ENCODE measurements around the gene MYOCD.

MYOCD gene

GRCh38 chr17:12709063-12709462 lies 43.4 kb downstream of the MYOCD start:
- no peak for DNase-seq (ENCODE audit: low read depth in 2 of 2)

- DNase-seq (ENCODE audit: low read depth in 2 of 2), result no peak
Observed at GRCh38 chr17:12712415-12712814, 46.7 kb downstream of the MYOCD start.

- no peak for DNase-seq (ENCODE audit: low read depth in 2 of 2)
Observed at GRCh38 chr17:12712941-12713340, 47.3 kb downstream of the MYOCD start.

GRCh38 chr17:12719948-12720347 lies 54.3 kb downstream of the MYOCD start:
- DNase-seq (ENCODE audit: low read depth in 2 of 2), result no peak

- DNase-seq (ENCODE audit: low read depth in 2 of 2), result no peak
Observed at GRCh38 chr17:12721581-12721980, 55.9 kb downstream of the MYOCD start.

GRCh38 chr17:12722282-12722681 lies 56.6 kb downstream of the MYOCD start:
- no peak for DNase-seq (ENCODE audit: low read depth in 2 of 2)

GRCh38 chr17:12726131-12726530 lies 60.4 kb downstream of the MYOCD start:
- no peak for DNase-seq (ENCODE audit: low read depth in 2 of 2)

- no peak for DNase-seq (ENCODE audit: low read depth in 2 of 2)
Observed at GRCh38 chr17:12727076-12727760, 61.5 kb downstream of the MYOCD start.

GRCh38 chr17:12727881-12728280 lies 62.2 kb downstream of the MYOCD start:
- DNase-seq (ENCODE audit: low read depth in 2 of 2), result no peak

GRCh38 chr17:12729086-12729485 lies 63.4 kb downstream of the MYOCD start:
- DNase-seq (ENCODE audit: low read depth in 2 of 2), result no peak

GRCh38 chr17:12730421-12730820 lies 64.7 kb downstream of the MYOCD start:
- no peak for DNase-seq (ENCODE audit: low read depth in 2 of 2)

GRCh38 chr17:12730931-12731521 lies 65.3 kb downstream of the MYOCD start:
- no peak for DNase-seq (ENCODE audit: low read depth in 2 of 2)

- no peak for DNase-seq (ENCODE audit: low read depth in 2 of 2)
Observed at GRCh38 chr17:12731839-12732238, 66.1 kb downstream of the MYOCD start.

- no peak for DNase-seq (ENCODE audit: low read depth in 2 of 2)
Observed at GRCh38 chr17:12732366-12732765, 66.7 kb downstream of the MYOCD start.

- DNase-seq (ENCODE audit: low read depth in 2 of 2), result no peak
Observed at GRCh38 chr17:12734926-12735325, 69.2 kb downstream of the MYOCD start.

- DNase-seq (ENCODE audit: low read depth in 2 of 2), result no peak
Observed at GRCh38 chr17:12735517-12735916, 69.8 kb downstream of the MYOCD start.

GRCh38 chr17:12736526-12736925 lies 70.8 kb downstream of the MYOCD start:
- DNase-seq (ENCODE audit: low read depth in 2 of 2), result no peak

- no peak for DNase-seq (ENCODE audit: low read depth in 2 of 2)
Observed at GRCh38 chr17:12737740-12738469, 72.2 kb downstream of the MYOCD start.

- no peak for DNase-seq (ENCODE audit: low read depth in 2 of 2)
Observed at GRCh38 chr17:12738624-12739023, 72.9 kb downstream of the MYOCD start.

GRCh38 chr17:12739500-12739899 lies 73.8 kb downstream of the MYOCD start:
- no peak for DNase-seq (ENCODE audit: low read depth in 2 of 2)

- DNase-seq (ENCODE audit: low read depth in 2 of 2), result no peak
Observed at GRCh38 chr17:12743046-12743445, 77.4 kb downstream of the MYOCD start.

GRCh38 chr17:12744298-12744697 lies 78.6 kb downstream of the MYOCD start:
- no peak for DNase-seq (ENCODE audit: low read depth in 2 of 2)

GRCh38 chr17:12744786-12745185 lies 79.1 kb downstream of the MYOCD start:
- DNase-seq (ENCODE audit: low read depth in 2 of 2), result no peak

Measured in stimulated activated CD8-positive, alpha-beta memory T cell treated with anti-CD3 and anti-CD28 coated beads, Interleukin-7, amount 100 ng/mL, for 1 hour (primary cell).